Measurements from ENCODE around the gene UTP14A. TPM values are rescaled to one million over a fixed set of nuclear protein-coding genes. Genes with fewer than 3 reads are reported as not detected.

UTP14A gene
- total and polyA plus RNA-seq, 2 of the 13 experiments (the other 11 are each of a cell fraction or from before 2014, with no cell fraction given), result 7.4 to 19.0 TPM

DNA sequence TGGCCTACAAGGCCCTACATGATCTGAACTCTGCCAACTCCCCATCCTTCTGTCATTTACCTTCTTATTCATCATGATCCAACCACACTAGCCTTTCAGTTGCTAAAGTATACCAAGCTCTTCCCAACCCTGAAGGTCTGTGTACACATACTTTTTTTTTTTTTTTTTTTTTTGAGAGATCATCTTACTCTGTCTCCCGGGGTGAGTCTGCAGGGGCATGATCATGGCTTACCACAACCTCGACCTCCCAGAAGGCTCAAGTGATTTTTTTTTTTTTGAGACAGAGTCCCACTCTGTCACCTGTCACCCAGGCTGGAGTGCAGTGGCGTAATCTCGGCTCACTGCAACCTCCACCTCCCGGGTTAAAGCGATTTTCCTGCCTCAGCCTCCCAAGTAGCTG lies 5.9 kb upstream of the UTP14A start (continued):
- TF ChIP-seq, protein P1, sequence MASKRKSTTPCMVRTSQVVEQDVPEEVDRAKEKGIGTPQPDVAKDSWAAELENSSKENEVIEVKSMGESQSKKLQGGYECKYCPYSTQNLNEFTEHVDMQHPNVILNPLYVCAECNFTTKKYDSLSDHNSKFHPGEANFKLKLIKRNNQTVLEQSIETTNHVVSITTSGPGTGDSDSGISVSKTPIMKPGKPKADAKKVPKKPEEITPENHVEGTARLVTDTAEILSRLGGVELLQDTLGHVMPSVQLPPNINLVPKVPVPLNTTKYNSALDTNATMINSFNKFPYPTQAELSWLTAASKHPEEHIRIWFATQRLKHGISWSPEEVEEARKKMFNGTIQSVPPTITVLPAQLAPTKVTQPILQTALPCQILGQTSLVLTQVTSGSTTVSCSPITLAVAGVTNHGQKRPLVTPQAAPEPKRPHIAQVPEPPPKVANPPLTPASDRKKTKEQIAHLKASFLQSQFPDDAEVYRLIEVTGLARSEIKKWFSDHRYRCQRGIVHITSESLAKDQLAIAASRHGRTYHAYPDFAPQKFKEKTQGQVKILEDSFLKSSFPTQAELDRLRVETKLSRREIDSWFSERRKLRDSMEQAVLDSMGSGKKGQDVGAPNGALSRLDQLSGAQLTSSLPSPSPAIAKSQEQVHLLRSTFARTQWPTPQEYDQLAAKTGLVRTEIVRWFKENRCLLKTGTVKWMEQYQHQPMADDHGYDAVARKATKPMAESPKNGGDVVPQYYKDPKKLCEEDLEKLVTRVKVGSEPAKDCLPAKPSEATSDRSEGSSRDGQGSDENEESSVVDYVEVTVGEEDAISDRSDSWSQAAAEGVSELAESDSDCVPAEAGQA (IDR thresholded peaks at IDR 0.05; ENCODE audit: low read depth), result no peak
- TF ChIP-seq, protein P1 (CRISPR knock-in tag; IDR thresholded peaks at IDR 0.05; ENCODE audit: borderline replicate concordance), result no peak
- no peak for TF ChIP-seq ZNF572 (CRISPR knock-in tag; IDR thresholded peaks at IDR 0.05)
- TF ChIP-seq RORA (CRISPR knock-in tag; IDR thresholded peaks at IDR 0.05), result no peak
- no peak for TF ChIP-seq ZC3H4 (CRISPR knock-in tag; IDR thresholded peaks at IDR 0.05; ENCODE audit: borderline replicate concordance)

DNA sequence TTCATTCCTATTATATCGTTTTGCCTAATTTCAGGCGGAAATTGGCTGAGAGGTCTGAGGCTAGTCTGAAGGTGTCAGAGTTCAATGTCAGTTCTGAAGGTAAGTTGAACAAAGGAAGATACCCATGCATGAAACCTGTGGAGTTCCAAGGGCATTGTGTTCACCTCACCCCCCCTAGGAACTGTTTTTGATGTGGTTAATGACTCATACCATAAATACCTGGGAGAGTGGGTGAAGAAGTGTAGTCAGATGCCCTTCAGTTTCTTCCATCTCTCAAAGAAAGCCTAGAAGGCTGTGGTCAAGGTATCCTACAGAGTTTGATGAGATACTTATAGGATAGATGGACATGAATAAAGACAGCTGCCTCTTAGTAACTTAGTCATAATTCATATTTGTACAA lies 2.7 kb downstream of the UTP14A start:
- peaks cover 10% of the 10 kb centered on the region for H3K79me2 ChIP-seq (ENCODE audit: insufficient read depth, low read length)
- in situ Hi-C loops (cut with HindIII; ENCODE audit: extremely low pct_ligation_motif_present, low pct_unique_long_range_greater_than_20kb), result loop anchor here (10.0 kb wide), 1 partner anchor 64 kb away; the partner anchor contains the start of gene ZDHHC9
- POLR2A ChIA-PET, result no interaction called here
- H3K36me3 ChIP-seq (replicated peaks in 1 of 2; ENCODE audit: control insufficient read depth in 1 of 2, insufficient read depth in 2 of 2, low read length in 2 of 2), result peaks cover 3 to 15% of the 10 kb centered on the region in 2 experiments; a peak in 3 of 5 replicates
- H2AFZ ChIP-seq (ENCODE audit: low read length), result no peak overlapping the region
- BruUV-seq (replicated peaks), result no TSS peak
- CTCF ChIA-PET (ENCODE audit: low intra/inter-chr PET ratio, low total read pairs), result no interaction called here
- H3K4me3 ChIP-seq (replicated peaks in 1 of 3; ENCODE audit: insufficient read depth in 1 of 3, low read depth in 2 of 3, low read length in 3 of 3), result no peak overlapping the region
- no peak for FAIRE-seq
- no peaks in the 10 kb centered on the region for H3K9me3 ChIP-seq (ENCODE audit: low read length)
- no peak overlapping the region for H3K9ac ChIP-seq (ENCODE audit: insufficient read depth, low read depth, low read length)
- no peaks in the 10 kb centered on the region for H4K20me1 ChIP-seq (ENCODE audit: insufficient read depth, low read length)
- WGBS (ENCODE audit: low lambda C conversion rate), result 83% methylated on average over 1 of the region's 2 CpGs
- H3K27me3 ChIP-seq (ENCODE audit: control insufficient read depth in 1 of 2, insufficient read depth in 2 of 2, low read length in 2 of 2), result no peaks in the 10 kb centered on the region
- DNase-seq (ENCODE audit: low spot score), result peak; percentile 13
- intact Hi-C loops (cut with micrococcal nuclease; ENCODE audit: unreplicated experiment), result loop anchor here (10.0 kb wide), 1 partner anchor 64 kb away; the partner anchor contains the start of gene ZDHHC9
- TF ChIP-seq SOX13 (IDR thresholded peaks at IDR 0.05) (no peak), SOX13 (CRISPR knock-in tag; conservative IDR thresholded peaks at IDR 0.05 in 1 of 2, IDR thresholded peaks at IDR 0.05 in 1 of 2) (0 out of 4 replicates have a peak, but pooled peaks of 1 of the 2 experiments have one; percentile 29), MEIS2 (CRISPR knock-in tag; IDR thresholded peaks at IDR 0.05) (no peak), ZNF746 (CRISPR knock-in tag; IDR thresholded peaks at IDR 0.05) (no peak), FOSL2 (CRISPR knock-in tag; IDR thresholded peaks at IDR 0.05) (peak; percentile 42; the same call in 1 of the 2 replicates)
- H3K4me2 ChIP-seq (ENCODE audit: low read depth, low read length), result no peak overlapping the region
- ATAC-seq, result no peak
- no peak overlapping the region for H3K27ac ChIP-seq (ENCODE audit: extremely low read length, insufficient read depth, low read length)
- H3K4me1 ChIP-seq (ENCODE audit: insufficient read depth, low read length), result no peaks in the 10 kb centered on the region

Measured in HepG2 (cell line).